Measurements from ENCODE around the gene MYO9B. TPM values are rescaled to one million over a fixed set of nuclear protein-coding genes. Genes with fewer than 3 reads are reported as not detected.

Gene MYO9B
- total and polyA plus RNA-seq, 2 of the 13 experiments (the other 11 are each of a cell fraction or from before 2014, with no cell fraction given), result 18.0 to 18.3 TPM

- intact Hi-C loops (cut with micrococcal nuclease; ENCODE audit: unreplicated experiment), result no loop called here
- DNase-seq (ENCODE audit: low spot score) (no peak), FAIRE-seq (peak; percentile 28), ATAC-seq (peak; percentile 54)
- 41% methylated on average over 12 of the region's 14 CpGs for WGBS (ENCODE audit: low lambda C conversion rate)
- Histone ChIP-seq H3K4me3 (replicated peaks in 1 of 3; ENCODE audit: insufficient read depth in 1 of 3, low read depth in 2 of 3, low read length in 3 of 3) (no peak overlapping the region), H3K4me2 (ENCODE audit: low read depth, low read length) (peak overlapping the region; percentile 24; the same call in 1 of the 2 replicates), H4K20me1 (ENCODE audit: insufficient read depth, low read length) (no peaks in the 10 kb centered on the region), H3K9ac (ENCODE audit: insufficient read depth, low read depth, low read length) (0 out of 2 replicates have a peak overlapping the region, but pooled peaks have one; percentile 7), H3K79me2 (ENCODE audit: insufficient read depth, low read length) (no peaks in the 10 kb centered on the region), H3K9me3 (ENCODE audit: low read length) (no peaks in the 10 kb centered on the region), H3K27ac (ENCODE audit: extremely low read length, insufficient read depth, low read length) (peak overlapping the region; percentile 34), H2AFZ (ENCODE audit: low read length) (no peak overlapping the region), H3K4me1 (ENCODE audit: insufficient read depth, low read length) (peaks cover 25% of the 10 kb centered on the region), H3K36me3 (replicated peaks in 1 of 2; ENCODE audit: control insufficient read depth in 1 of 2, insufficient read depth in 2 of 2, low read length in 2 of 2) (peaks cover 0 to 6% of the 10 kb centered on the region in 2 experiments; a peak in 2 of 5 replicates), H3K27me3 (ENCODE audit: control insufficient read depth in 1 of 2, insufficient read depth in 2 of 2, low read length in 2 of 2) (no peaks in the 10 kb centered on the region)
- BruUV-seq (replicated peaks), result no TSS peak
- POLR2A ChIA-PET, result interaction anchor here (0.6 to 1.5 kb wide), 7 partner anchors 11 to 89 kb away, joined by 3 to 5 read pairs (median 4); partner anchors contain the start of genes BABAM1 and DDA1
- CTCF ChIA-PET (ENCODE audit: low intra/inter-chr PET ratio, low total read pairs), result no interaction called here
- in situ Hi-C loops (cut with HindIII; ENCODE audit: extremely low pct_ligation_motif_present, low pct_unique_long_range_greater_than_20kb), result no loop called here
- TF ChIP-seq ZNF224 (CRISPR knock-in tag; IDR thresholded peaks at IDR 0.05) (no peak), DNMT1 (CRISPR knock-in tag; IDR thresholded peaks at IDR 0.05) (no peak), HOXA3 (CRISPR knock-in tag; IDR thresholded peaks at IDR 0.05) (peak; percentile 22; the same call in 1 of the 2 replicates), NFIC (IDR thresholded peaks at IDR 0.05; ENCODE audit: low read length) (no peak), HOXA7 (CRISPR knock-in tag; IDR thresholded peaks at IDR 0.05) (no peak), TEF (CRISPR knock-in tag; IDR thresholded peaks at IDR 0.05) (no peak), MEIS1 (CRISPR knock-in tag; IDR thresholded peaks at IDR 0.05; ENCODE audit: borderline replicate concordance) (no peak), NKX3-1 (CRISPR knock-in tag; IDR thresholded peaks at IDR 0.05) (no peak), ZNF383 (CRISPR knock-in tag; IDR thresholded peaks at IDR 0.05; ENCODE audit: borderline replicate concordance) (no peak), MED1 (CRISPR knock-in tag; IDR thresholded peaks at IDR 0.05) (no peak), PITX1 (CRISPR knock-in tag; IDR thresholded peaks at IDR 0.05) (peak; percentile 52; the same call in 1 of the 2 replicates), DBP (CRISPR knock-in tag; IDR thresholded peaks at IDR 0.05; ENCODE audit: not compliant biosample characterization) (no peak), ZSCAN20 (CRISPR knock-in tag; IDR thresholded peaks at IDR 0.05; ENCODE audit: borderline replicate concordance) (no peak), ZBTB46 (CRISPR knock-in tag; IDR thresholded peaks at IDR 0.05; ENCODE audit: borderline replicate concordance) (no peak), CCDC6 (CRISPR knock-in tag; IDR thresholded peaks at IDR 0.05) (no peak), FOXK2 (IDR thresholded peaks at IDR 0.05) (no peak), NR3C1 (CRISPR knock-in tag; IDR thresholded peaks at IDR 0.05) (no peak), FLYWCH1 (CRISPR knock-in tag; IDR thresholded peaks at IDR 0.05) (no peak), NFIB (CRISPR knock-in tag; IDR thresholded peaks at IDR 0.05; ENCODE audit: borderline replicate concordance) (no peak), ISL2 (CRISPR knock-in tag; IDR thresholded peaks at IDR 0.05) (no peak), RARA (CRISPR knock-in tag; IDR thresholded peaks at IDR 0.05) (peak; percentile 68), ZNF563 (CRISPR knock-in tag; IDR thresholded peaks at IDR 0.05) (no peak)
- TF ChIP-seq, protein P1, sequence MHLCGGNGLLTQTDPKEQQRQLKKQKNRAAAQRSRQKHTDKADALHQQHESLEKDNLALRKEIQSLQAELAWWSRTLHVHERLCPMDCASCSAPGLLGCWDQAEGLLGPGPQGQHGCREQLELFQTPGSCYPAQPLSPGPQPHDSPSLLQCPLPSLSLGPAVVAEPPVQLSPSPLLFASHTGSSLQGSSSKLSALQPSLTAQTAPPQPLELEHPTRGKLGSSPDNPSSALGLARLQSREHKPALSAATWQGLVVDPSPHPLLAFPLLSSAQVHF (CRISPR knock-in tag; IDR thresholded peaks at IDR 0.05), result no peak
These were observed 144.7 kb downstream of the MYO9B start for GRCh38 chr19:17220207-17220758.
